Fibroblast of the aortic adventitia (primary cell): ENCODE data around the gene NHS. TPM values are rescaled to one million over a fixed set of nuclear protein-coding genes. Genes with fewer than 3 reads are reported as not detected.

Source experiments
- DNase-seq: peaks from one replicate; pipeline ENCODE4 v3.0.0-alpha.2; 2010; ENCODE audit warnings: low read depth
- H3K4me3 ChIP-seq: 2 replicates; pipeline ENCODE4 v1.5.1; 2011; ENCODE audit warnings: low read depth, mild to moderate bottlenecking, control low read depth, low read length, moderate library complexity
- total RNA-seq: library from RNA; depleted of rRNA; stranded (reverse); fragments of >200 nt; gene quantifications from 2 replicates; pipeline ENCODE4 v1.2.3, GENCODE V29; 2012; ENCODE audit warnings: low replicate concordance
- TF ChIP-seq, protein P1 (sequence below): IDR thresholded peaks from 2 replicates; pipeline ENCODE4 v1.5.1; 2011; ENCODE audit warnings: mild to moderate bottlenecking, low read length, control low read depth, inconsistent platforms; ENCODE audit not compliant: insufficient read depth

NHS gene
- total RNA-seq, 1 donor, result 11.6 TPM

GRCh38 chrX:17750436-17750835 lies 375.4 kb downstream of the NHS start:
- no peak overlapping the region for H3K4me3 ChIP-seq
- TF ChIP-seq, protein P1, sequence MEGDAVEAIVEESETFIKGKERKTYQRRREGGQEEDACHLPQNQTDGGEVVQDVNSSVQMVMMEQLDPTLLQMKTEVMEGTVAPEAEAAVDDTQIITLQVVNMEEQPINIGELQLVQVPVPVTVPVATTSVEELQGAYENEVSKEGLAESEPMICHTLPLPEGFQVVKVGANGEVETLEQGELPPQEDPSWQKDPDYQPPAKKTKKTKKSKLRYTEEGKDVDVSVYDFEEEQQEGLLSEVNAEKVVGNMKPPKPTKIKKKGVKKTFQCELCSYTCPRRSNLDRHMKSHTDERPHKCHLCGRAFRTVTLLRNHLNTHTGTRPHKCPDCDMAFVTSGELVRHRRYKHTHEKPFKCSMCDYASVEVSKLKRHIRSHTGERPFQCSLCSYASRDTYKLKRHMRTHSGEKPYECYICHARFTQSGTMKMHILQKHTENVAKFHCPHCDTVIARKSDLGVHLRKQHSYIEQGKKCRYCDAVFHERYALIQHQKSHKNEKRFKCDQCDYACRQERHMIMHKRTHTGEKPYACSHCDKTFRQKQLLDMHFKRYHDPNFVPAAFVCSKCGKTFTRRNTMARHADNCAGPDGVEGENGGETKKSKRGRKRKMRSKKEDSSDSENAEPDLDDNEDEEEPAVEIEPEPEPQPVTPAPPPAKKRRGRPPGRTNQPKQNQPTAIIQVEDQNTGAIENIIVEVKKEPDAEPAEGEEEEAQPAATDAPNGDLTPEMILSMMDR, result no peak
- no peak for DNase-seq

DNA sequence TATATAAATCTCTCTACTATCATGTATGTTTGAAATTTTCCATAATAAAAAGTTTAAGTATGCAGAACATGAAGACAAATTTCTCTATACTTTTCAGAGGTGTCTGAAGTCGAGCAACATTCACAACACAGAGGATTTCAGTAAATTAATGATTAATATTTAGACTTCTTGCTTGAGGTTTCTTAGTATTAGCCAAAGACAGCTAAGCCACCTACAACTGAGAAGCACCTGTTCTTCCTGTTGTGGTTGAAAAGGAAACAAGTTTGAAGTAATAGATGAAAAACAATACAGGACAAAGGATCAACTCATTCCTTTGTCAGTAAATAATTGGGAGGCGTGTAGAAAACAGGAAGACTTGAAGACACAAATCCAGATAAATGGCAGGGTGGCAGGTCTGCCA lies 383.4 kb downstream of the NHS start:
- TF ChIP-seq, protein P1, result no peak
- H3K4me3 ChIP-seq, result no peak overlapping the region
- no peak for DNase-seq

DNA sequence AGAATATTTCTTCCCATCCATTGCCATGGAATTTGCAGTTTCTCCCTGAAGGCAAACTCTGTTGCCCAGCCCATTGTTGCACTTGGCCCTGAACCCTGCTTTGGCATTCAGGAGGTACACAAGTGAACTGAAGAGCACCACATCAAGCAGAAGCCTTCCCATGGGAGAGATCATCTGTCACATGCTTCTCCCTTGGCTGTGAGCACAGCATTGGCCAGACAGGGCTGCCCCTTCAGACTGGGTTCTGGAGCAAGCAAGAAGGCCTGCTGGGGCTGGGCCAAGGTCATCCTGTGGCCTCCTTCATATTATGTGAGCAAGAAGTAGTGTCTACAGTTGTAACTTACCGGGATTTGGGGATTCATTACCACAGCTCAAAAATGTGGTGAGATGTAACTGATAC lies 385.0 kb downstream of the NHS start:
- DNase-seq, result no peak
- no peak overlapping the region for H3K4me3 ChIP-seq
- TF ChIP-seq, protein P1, result no peak

- TF ChIP-seq, protein P1, result no peak
- no peak for DNase-seq
- H3K4me3 ChIP-seq, result no peak overlapping the region
Measured at GRCh38 chrX:17767734-17768133, 392.7 kb downstream of the NHS start.

- H3K4me3 ChIP-seq, result no peak overlapping the region
- TF ChIP-seq, protein P1, result no peak
Measured at GRCh38 chrX:17768997-17769396, 394.0 kb downstream of the NHS start.

GRCh38 chrX:17769701-17770269 lies 394.8 kb downstream of the NHS start:
- no peak for DNase-seq
- TF ChIP-seq, protein P1, result no peak

More at GRCh38 chrX:17768997-17769396, 394.0 kb downstream of the NHS start:
- DNase-seq, result no peak

More at GRCh38 chrX:17769701-17770269, 394.8 kb downstream of the NHS start:
- H3K4me3 ChIP-seq, result no peak overlapping the region
